ENCODE results near the gene PRSS12. TPM values are rescaled to one million over a fixed set of nuclear protein-coding genes. Genes with fewer than 3 reads are reported as not detected.
A peak's percentile ranks its signal among the peaks of the same experiment; 100 is the strongest.

Gene PRSS12
- total RNA-seq, 2 donors from 2014 or later, result 0.12 TPM; not detected in 1

GRCh38 chr4:118353534-118354030 is 779 bp upstream of the PRSS12 start:
- H3K9me3 ChIP-seq, result no peaks in the 10 kb centered on the region
- H3K27ac ChIP-seq, result no peak overlapping the region
- DNase-seq (ENCODE audit: low spot score), result no peak
- H3K27me3 ChIP-seq, result peaks cover 6 to 11% of the 10 kb centered on the region in 2 donors
- no peak for TF ChIP-seq CTCF (IDR thresholded peaks at IDR 0.05)
- no peaks in the 10 kb centered on the region for H3K36me3 ChIP-seq
- H3K4me3 ChIP-seq, result no peak overlapping the region
- peaks cover 0 to 13% of the 10 kb centered on the region in 2 donors for H3K4me1 ChIP-seq

GRCh38 chr4:118351851-118352827 is 664 bp downstream of the PRSS12 start:
- Histone ChIP-seq H3K4me1 (peaks cover 0 to 13% of the 10 kb centered on the region in 2 donors), H3K4me3 (peak overlapping the region; percentile 23 to 48), H3K36me3 (no peaks in the 10 kb centered on the region), H3K9me3 (no peaks in the 10 kb centered on the region), H3K27ac (no peak overlapping the region), H3K27me3 (peaks cover 6 to 11% of the 10 kb centered on the region in 2 donors)
- no peak for DNase-seq (ENCODE audit: low spot score)
- TF ChIP-seq CTCF (IDR thresholded peaks at IDR 0.05), result no peak

GRCh38 chr4:118350961-118351360 is 1.8 kb downstream of the PRSS12 start:
- Histone ChIP-seq H3K36me3 (no peaks in the 10 kb centered on the region), H3K4me1 (peaks cover 0 to 13% of the 10 kb centered on the region in 2 donors), H3K27ac (no peak overlapping the region), H3K9me3 (no peaks in the 10 kb centered on the region), H3K27me3 (peaks cover 6 to 11% of the 10 kb centered on the region in 2 donors), H3K4me3 (no peak overlapping the region)
- no peak for DNase-seq (ENCODE audit: low spot score)
- no peak for TF ChIP-seq CTCF (IDR thresholded peaks at IDR 0.05)

GRCh38 chr4:118348886-118349285 is 3.9 kb downstream of the PRSS12 start:
- no peaks in the 10 kb centered on the region for H3K36me3 ChIP-seq
- TF ChIP-seq CTCF (IDR thresholded peaks at IDR 0.05), result no peak
- DNase-seq (ENCODE audit: low spot score), result no peak
- H3K9me3 ChIP-seq, result no peaks in the 10 kb centered on the region
- H3K27me3 ChIP-seq, result peaks cover 6 to 11% of the 10 kb centered on the region in 2 donors
- no peak overlapping the region for H3K27ac ChIP-seq
- H3K4me3 ChIP-seq, result no peak overlapping the region
- peaks cover 0 to 13% of the 10 kb centered on the region in 2 donors for H3K4me1 ChIP-seq

- Histone ChIP-seq H3K4me1 (no peaks in the 10 kb centered on the region), H3K4me3 (no peak overlapping the region), H3K27me3 (no peaks in the 10 kb centered on the region), H3K9me3 (no peaks in the 10 kb centered on the region), H3K36me3 (no peaks in the 10 kb centered on the region), H3K27ac (no peak overlapping the region)
- TF ChIP-seq CTCF (IDR thresholded peaks at IDR 0.05), result no peak
- no peak for DNase-seq (ENCODE audit: low spot score)
These were observed 6.3 kb downstream of the PRSS12 start for GRCh38 chr4:118346495-118346894.
